NCI-H748 (cell line): ENCODE data around the gene KLK1.
A peak's percentile ranks its signal among the peaks of the same experiment; 100 is the strongest.

Source experiments
- DNase-seq: peaks from one replicate; lab custom pipeline; 2025; ENCODE audit not compliant: unreplicated experiment; lab: John Stamatoyannopoulos, UW

KLK1 gene

GRCh38 chr19:50836543-50837195, 13.1 kb upstream of the KLK1 start:
- no peak for DNase-seq

- DNase-seq: peak; percentile 87
Measured at GRCh38 chr19:50835785-50836542, 12.4 kb upstream of the KLK1 start.

DNA sequence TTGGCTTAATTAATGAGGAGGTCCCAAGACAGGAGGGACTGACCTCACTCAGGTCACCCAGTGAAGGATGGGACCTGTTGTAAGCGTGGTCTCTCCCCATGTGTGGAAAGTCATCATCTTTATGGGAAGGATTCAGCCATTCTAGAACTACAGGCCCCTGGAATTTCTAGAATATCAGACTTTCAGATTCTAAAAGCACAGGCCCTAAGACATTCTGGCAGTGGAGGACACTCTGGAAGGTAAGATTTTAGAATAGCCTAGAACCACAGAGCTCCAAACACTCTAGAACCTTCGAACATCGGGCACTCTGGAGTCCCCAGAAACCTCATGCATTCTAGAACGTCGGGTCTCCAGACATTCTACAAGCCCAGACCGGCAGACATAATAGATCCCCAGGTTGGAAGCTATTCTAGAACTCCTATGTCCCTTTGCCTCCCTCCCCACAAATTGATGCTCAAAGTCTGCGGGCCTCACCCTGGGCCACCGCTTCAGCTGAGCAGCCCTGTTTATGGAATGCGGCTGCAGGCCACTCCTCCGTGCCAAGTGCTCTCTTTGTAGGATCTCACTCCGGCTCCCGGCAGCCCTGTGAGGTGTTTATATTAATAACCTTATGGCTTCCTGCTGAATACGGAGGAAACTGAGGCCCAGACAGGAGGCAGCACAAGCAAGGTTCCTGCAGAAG, 11.7 kb upstream of the KLK1 start:
- DNase-seq: peak; percentile 75

GRCh38 chr19:50833802-50834167, 10.2 kb upstream of the KLK1 start:
- no peak for DNase-seq

GRCh38 chr19:50833117-50833801, 9.7 kb upstream of the KLK1 start, which contains the start of gene KLK15:
Gene KLK15, minus strand, starts transcription at chr19:50833574. Its CDS starts 2,082 bp downstream, at chr19:50831492.
- DNase-seq: no peak

DNA sequence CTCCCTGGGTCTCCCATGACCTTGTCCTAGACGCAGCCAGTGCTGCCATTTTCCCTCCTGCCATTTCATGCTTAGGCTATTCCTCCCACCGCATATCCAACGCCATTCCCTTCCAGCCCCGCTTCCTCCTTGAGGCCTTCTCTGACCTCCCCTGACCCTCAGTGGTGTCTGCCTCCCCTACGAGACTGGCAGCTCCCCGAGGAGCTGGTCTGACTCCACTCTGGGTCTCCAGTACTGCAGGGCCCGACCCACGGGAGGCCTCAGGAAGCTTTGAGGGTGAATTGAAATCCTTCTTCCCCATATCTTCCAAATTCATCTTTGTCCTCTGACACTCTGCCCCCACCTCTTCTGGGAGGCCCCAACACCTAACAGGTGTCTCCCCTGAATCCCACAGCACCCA, 9.1 kb upstream of the KLK1 start:
- no peak for DNase-seq

DNA sequence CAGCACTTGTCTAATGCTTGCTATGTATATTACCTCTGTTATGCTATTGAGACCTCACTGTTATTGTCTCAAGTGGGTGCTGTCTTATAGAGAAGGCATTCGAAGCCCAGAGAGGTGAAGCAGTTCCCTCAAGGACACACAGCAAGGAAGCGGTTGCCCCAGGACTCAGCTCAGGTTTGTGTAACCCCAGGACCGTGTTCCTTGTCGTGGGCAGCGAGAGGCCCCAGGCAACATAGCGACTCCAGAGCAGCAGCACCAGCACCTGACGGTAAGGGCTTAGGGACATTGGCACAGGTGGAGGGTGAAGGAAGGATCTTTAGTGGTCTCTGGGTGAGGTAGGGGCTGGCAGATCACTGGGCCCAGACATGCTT, 7.4 kb upstream of the KLK1 start:
- DNase-seq: no peak

DNA sequence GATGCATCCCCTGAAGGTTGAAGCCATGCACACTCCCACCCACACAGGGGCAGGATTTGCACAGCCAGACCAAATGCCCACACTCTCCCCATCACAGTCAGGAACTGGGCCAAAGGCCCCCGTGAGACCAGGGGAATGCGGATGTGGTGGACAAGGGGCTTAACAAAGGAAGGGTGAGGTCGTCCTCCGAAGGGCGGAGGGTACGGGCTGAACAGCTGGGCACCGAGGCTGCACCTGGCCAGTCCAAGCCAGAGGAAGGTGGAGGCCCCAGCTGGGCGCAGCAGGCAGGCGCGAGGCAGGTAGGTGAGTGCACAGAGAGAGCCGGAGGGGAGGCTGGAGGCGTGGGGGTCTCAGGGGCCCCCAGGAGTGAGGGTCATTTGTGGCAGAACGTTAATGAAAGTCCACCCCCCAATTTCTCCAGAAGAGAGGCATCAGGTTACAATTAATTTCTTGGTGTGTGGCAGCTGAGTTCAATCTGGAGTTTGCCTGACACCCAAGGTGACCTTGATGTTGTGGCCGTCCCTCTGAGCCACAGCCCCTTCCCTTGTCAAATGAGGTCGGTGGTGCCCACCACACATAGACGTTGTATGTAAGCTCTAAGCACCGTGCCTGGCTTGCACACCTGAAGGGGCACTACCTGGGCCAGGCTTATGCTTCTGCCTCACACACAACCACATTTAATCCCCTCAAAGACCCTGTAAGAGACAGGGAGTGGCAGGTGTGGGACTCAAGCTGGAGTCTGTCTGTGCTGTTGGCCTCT, 6.9 kb upstream of the KLK1 start:
- no peak for DNase-seq

GRCh38 chr19:50829801-50830200, 6.2 kb upstream of the KLK1 start:
- DNase-seq: no peak

DNA sequence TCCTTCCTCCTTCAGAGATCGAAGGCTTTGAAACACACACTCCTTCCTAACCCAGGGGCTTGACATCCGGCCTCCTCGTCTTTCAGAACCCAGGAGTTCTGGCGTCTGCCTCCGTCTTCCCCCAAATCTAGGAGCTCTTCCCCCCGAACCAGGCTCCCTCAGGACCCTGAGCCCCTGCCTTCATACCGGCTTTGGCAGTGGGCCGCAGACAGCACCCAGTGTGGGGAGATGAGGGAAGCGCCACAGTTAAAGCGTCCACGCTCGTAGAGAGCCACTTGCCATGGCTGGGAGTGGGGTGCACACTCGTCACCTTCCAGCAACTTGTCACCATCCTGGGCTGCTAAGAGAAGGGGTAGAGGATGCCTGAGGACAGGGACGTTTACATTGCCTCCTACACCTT, 3.9 kb upstream of the KLK1 start:
- no peak for DNase-seq

DNA sequence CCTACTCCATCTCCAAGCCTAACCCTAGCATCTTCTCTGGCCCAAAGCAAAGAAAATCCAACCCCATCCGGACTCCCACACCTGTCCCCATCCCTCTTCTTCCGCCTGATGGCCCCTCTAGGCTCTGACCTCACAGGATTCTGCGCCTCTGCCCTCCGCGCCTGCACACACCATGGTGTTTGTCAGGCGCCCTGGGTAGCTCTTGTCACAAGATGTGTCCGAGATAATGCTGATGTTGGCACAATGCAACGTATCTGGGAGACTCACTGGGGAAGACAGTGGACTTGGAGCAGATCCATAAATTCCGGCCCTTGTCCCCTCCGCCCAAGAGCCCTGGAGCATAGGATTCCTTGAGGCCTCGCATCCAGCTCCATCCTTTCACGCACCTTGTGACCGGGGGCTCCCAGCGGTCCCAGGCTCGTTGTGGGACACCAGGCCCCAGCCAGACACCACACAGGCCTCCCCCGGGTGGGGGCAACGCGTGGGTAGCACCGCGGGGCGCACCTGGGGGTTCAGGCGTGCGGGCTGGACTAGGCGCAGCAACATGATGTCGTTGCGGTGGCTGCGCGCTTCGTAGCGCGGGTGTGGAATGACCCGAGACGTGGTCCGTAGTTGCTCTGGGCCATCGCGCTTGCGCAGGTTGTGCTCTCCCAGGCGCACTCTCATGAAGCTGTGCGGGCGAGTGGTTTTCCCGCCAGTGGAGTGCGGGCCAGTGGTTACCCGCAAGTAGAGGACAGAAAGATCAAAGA, 3.1 kb upstream of the KLK1 start:
- DNase-seq: no peak

- DNase-seq: no peak
Measured at GRCh38 chr19:50822661-50823208, 852 bp downstream of the KLK1 start.

DNA sequence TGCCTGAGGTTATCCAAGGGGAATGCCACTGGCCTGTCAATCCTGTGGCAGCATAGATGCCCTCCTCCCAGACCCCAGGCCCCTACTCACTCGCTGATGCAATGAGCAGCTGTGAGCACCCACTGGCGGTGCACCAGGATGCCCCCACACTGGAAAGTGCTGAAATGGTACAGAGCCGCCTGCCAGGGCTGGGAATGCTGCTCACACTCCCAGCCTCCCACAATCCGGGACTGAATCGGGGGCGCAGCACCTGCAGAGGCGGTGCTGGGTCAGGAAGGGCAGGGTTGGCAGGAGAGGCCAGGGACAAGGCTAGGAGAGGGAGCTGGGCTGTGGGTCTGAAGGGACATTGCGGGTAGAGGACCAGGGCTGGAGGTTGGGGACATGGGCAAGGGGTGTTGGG, 2.0 kb downstream of the KLK1 start:
- no peak for DNase-seq

DNA sequence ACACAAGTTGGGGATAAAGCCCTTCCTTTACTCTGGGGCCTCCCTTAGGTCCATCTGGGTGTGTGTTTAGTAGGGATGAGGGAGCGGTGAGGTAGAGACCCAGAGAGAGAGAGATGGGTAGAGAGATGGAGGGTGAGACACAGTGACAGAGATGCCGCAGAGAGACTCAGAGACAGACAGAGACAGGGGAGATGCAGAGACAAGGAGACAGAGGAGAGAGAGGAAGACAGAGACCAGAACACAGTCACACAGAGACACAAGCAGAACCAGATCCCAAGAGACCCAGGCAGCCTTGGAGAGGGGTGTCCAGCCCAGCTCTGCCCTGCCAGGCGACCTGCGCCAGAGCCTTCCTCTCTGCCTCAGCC, 2.4 kb downstream of the KLK1 start:
- DNase-seq: no peak

- DNase-seq: no peak
Measured at GRCh38 chr19:50820549-50821247, 2.9 kb downstream of the KLK1 start.

- peak; percentile 31 for DNase-seq
Measured at GRCh38 chr19:50820086-50820485, 3.5 kb downstream of the KLK1 start.

GRCh38 chr19:50819636-50820035, 4.0 kb downstream of the KLK1 start:
- no peak for DNase-seq

DNA sequence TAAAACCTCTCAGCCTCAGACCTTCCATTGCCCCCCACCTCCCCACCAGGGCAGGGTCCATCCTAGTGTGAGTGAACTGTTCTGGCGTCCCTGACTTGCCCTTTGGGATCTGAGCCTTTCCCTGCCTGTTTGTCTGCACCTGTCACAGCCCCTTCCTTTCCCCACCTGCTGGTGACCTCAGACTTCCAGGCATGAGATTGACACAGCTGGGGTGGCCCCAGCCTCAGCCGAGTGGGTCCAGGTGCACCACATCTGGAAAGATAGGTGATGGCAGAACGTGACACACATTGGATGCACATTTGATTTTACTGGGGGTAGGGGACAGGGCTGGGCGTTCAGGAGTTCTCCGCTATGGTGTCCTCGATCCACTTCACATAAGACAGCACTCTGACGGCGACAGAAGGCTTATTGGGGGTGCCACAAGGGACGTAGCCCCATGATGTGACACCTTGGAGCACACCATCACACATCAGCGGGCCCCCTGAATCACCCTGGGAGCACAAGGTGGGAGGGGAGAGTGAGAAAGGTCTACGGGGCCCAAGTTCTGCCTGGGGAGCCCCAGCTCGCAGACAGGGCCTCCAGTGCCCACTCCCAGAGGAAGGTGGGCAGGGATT, 4.6 kb downstream of the KLK1 start:
- peak; percentile 72 for DNase-seq
